Epithelial cell of esophagus (primary cell): Measurements from ENCODE around the gene MAX.

ENCODE experiments used
- DNase-seq: peaks from one replicate; pipeline ENCODE4 v3.0.0; 2010; ENCODE audit warnings: low read depth
- H3K4me3 ChIP-seq: 2 replicates; pipeline ENCODE4 v1.5.1; 2011; ENCODE audit warnings: mild to moderate bottlenecking, low read length, control low read depth
- TF ChIP-seq, protein P1 (sequence below): IDR thresholded peaks from 2 replicates; pipeline ENCODE4 v1.5.1; 2011; ENCODE audit warnings: low read depth, mild to moderate bottlenecking, low read length, control low read depth, inconsistent platforms; ENCODE audit not compliant: insufficient read depth; ENCODE audit errors: missing control alignments

The MAX gene

DNA sequence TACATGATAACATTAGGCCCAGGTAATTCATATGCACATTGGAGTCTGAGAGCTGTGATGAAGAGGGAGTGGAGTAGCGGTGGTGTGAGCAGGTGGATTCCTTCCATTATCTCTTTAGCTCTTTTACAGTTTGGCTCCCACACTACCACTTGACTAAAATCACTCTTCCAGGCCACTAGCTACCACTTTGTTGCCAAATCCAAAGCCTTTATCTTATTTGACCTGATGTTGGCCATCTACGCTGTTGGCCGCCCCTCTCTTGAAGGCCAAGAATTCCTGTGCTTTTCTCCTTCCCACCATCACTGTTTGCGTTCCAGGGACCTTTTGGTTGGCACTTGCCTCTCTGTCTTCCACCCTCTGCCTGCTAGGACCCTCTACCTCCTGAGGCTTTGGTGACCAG, 4.0 kb upstream of the MAX start:
- H3K4me3 ChIP-seq: no peak overlapping the region
- TF ChIP-seq, protein P1, sequence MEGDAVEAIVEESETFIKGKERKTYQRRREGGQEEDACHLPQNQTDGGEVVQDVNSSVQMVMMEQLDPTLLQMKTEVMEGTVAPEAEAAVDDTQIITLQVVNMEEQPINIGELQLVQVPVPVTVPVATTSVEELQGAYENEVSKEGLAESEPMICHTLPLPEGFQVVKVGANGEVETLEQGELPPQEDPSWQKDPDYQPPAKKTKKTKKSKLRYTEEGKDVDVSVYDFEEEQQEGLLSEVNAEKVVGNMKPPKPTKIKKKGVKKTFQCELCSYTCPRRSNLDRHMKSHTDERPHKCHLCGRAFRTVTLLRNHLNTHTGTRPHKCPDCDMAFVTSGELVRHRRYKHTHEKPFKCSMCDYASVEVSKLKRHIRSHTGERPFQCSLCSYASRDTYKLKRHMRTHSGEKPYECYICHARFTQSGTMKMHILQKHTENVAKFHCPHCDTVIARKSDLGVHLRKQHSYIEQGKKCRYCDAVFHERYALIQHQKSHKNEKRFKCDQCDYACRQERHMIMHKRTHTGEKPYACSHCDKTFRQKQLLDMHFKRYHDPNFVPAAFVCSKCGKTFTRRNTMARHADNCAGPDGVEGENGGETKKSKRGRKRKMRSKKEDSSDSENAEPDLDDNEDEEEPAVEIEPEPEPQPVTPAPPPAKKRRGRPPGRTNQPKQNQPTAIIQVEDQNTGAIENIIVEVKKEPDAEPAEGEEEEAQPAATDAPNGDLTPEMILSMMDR: no peak
- DNase-seq: no peak

DNA sequence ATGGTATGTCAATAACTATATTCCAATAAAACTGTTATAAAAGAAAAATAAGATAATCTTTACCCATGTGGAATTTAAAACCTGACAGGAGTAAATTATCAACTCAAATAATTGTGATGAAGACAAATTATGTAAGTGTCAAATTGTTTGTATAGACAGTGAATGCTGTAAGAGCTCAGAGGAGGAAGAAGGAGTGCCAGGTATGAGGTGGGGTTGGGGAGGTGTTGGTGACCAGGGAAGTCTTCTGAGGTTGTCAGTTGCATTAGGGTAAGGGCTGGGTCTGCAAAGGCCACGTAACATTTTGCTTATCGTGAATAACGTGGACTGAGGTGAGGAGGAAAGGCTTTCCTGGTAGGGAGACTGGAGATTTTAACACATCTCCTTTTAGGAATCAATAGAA, 2.5 kb upstream of the MAX start:
- DNase-seq: no peak
- no peak overlapping the region for H3K4me3 ChIP-seq
- TF ChIP-seq, protein P1: no peak

DNA sequence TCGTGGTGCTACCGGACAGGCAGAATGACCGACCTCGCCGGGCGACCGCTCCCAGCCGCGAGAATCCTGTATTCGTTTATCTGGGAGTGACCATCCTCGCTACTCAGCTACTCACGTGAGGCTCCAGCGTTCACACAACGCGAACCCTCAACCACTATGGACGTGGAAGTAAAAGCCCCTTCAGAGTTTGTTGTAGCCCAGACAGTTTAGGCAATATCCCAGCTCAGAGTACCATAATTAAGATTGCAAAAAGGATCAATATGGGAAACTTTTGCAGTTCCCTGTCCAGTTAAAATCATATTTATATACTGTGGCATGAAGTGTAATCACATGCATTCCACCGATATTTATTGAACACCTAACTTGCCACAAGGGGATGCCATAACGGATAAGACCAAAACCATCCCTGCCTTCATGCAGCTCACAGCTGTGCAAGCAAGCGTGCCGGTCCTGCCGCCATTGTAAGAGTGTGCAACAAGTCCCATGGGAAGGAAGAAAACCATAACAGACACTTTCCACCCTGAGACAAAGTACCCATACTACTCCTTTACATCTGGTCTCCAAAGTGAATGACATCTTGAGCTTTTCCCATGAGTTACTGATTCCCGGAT, 938 bp upstream of the MAX start:
- DNase-seq: no peak
- TF ChIP-seq, protein P1: peak; percentile 14

DNA sequence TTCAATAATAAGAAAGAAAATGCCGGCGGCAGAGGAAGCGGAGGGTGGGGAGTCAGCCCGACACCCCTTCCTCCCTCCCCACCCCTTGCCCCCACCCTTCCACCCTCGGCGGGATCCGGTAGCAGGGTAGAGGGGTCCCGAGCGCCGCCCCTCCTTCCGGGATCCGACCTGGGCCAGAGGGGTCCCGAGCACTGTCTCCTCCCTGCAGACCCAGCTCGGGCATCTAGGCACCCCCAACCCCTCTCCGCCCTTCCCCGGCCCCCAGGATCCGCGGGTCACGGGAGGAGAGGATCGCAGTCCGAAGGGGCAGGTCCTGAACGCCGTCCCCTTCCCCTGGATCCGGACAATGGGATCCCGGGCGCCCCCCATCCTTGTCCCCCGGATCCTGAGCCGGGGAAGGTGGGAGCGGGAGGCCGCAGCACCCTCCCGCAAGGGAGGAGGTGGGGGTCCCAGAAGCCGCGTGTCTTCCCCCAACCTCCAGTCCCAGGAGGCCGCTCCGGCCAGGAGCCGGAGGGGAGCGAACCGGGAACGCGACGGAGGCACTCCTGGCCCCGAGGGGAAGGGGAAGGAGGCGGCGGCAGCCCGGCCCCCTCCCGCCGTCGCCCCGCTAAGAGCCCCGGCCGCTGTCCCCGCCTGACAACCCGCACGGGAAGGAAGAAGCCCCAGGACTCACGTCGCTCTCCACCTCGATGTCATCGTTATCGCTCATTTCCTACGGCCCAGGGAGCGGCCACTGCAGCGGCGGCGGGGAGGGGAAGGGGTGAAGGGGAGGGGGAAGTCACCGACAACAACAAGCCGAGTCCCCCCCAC, 481 bp downstream of the MAX start:
- no peak for DNase-seq
- TF ChIP-seq, protein P1: no peak
- H3K4me3 ChIP-seq: peak overlapping the region; percentile 75

More for the DNA sequence above, 938 bp upstream of the MAX start:
- H3K4me3 ChIP-seq: peak overlapping the region; percentile 77

DNA sequence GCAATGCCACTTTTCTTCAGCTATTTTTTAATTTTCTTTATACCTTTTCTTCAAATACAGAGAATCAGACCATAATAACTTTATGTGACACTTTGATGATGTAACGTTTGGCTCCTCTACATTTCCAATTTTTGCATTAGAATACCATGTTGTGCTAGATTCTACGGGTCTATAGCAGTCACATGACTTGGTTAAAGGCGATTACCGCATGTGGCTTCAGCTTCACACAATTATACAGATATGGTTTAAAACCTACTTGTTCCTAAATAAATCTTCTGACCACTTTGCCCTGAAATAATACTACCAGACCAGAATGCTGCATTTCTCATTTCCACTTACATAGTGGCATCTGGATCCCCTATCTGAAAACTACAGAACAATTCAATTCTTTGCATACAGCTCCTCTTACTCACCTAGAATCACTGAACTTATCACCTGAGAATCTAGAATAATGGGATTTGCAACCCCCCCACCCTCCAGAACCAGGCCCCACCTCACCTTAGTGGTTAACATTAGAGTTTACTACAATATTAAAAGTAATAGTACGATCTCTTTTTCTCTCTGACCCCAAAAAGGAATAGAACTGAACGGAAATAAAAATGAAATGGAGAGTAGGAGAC, 1.3 kb downstream of the MAX start:
- TF ChIP-seq, protein P1: no peak
- no peak for DNase-seq

DNA sequence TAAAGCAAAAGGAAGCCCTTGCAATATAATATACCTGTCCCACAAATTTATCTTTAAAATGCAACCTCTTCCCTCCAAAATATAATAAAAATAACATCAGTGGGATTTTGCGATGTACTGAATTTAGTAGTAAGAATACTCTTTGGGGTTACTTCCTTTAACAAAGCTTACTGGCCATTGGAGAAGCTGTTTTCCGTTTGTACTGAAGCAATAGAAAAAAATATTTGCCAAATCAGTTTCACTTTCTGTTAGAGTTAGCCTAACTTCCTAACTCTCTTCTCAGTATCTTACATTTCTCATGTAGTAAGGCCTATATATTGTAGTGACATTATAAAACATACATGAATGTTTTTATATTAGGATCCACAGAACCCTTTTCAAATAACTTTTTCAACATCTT, 3.7 kb downstream of the MAX start:
- DNase-seq: no peak

More for the DNA sequence above, 1.3 kb downstream of the MAX start:
- H3K4me3 ChIP-seq: peak overlapping the region; percentile 75

More for the DNA sequence above, 3.7 kb downstream of the MAX start:
- TF ChIP-seq, protein P1: no peak
- no peak overlapping the region for H3K4me3 ChIP-seq
